Melanocyte of skin (primary cell): ENCODE measurements around the gene DAW1. TPM values are rescaled to one million over a fixed set of nuclear protein-coding genes. Genes with fewer than 3 reads are reported as not detected.

ENCODE experiments used
- small RNA-seq, 2 donors: library from RNA; depleted of rRNA; stranded (forward); fragments of <200 nt; gene quantifications; one replicate each; pipeline ENCODE3, GENCODE V24; 2012
- total RNA-seq, 2 donors: library from RNA; depleted of rRNA; stranded (reverse); fragments of >200 nt; gene quantifications; 2 replicates each; pipeline ENCODE4 v1.2.3, GENCODE V29; 2012

The DAW1 gene
- total RNA-seq = under 1 TPM; under 0.01 to 0.33 TPM

GRCh38 chr2:227871375-227871791, at the start of gene DAW1:
Gene DAW1 (plus strand): TSS chr2:227871631. CDS start chr2:227871690, 59 bp downstream.

Small RNA genes within 50 kb of the gene (small RNA-seq; reads per million reads assigned to genes)
- 0 reads per million in 2 donors for gene RF00402

Other genes starting within 250 kb of the DAW1 start
- gene SCYGR5, start 204.8 kb upstream of the DAW1 start, total RNA-seq = not detected
- gene SLC19A3, start 153.6 kb upstream of the DAW1 start, total RNA-seq = 1 to 10 TPM; 4.1 to 6.7 TPM
- gene SCYGR6, start 146.9 kb upstream of the DAW1 start, total RNA-seq = not detected
- gene SCYGR7, start 143.3 kb upstream of the DAW1 start, total RNA-seq = not detected
- gene SCYGR8, start 125.7 kb upstream of the DAW1 start, total RNA-seq = not detected
- gene CCL20, start 57.8 kb upstream of the DAW1 start, total RNA-seq = 1 to 10 TPM in 1 of 2 donors, under 1 TPM in 1; 0.33 to 1.0 TPM